ENCODE measurements around the gene CINP.
"Not testable (repeated sequence)": the region's sequence is repeated elsewhere in the genome, so short reads cannot be mapped to it uniquely, and the experiment has no call there.

CINP gene

GRCh38 chr14:102352213-102352612 lies 10.5 kb downstream of the CINP start:
- no peak for DNase-seq

GRCh38 chr14:102351593-102351992 lies 11.1 kb downstream of the CINP start:
- DNase-seq, result not testable (repeated sequence)

GRCh38 chr14:102351023-102351422 lies 11.7 kb downstream of the CINP start:
- no peak for DNase-seq

- DNase-seq, result no peak
Observed at GRCh38 chr14:102348376-102348775, 14.3 kb downstream of the CINP start.

- no peak for DNase-seq
Observed at GRCh38 chr14:102346645-102347044, 16.0 kb downstream of the CINP start.

GRCh38 chr14:102345232-102345631 lies 17.5 kb downstream of the CINP start:
- no peak for DNase-seq

- no peak for DNase-seq
Observed at GRCh38 chr14:102344485-102344884, 18.2 kb downstream of the CINP start.

- no peak for DNase-seq
Observed at GRCh38 chr14:102344084-102344483, 18.6 kb downstream of the CINP start.

- no peak for DNase-seq
Observed at GRCh38 chr14:102342238-102342637, 20.5 kb downstream of the CINP start.

GRCh38 chr14:102341566-102341965 lies 21.1 kb downstream of the CINP start:
- no peak for DNase-seq

- DNase-seq, result no peak
Observed at GRCh38 chr14:102338724-102339123, 24.0 kb downstream of the CINP start.

- DNase-seq, result no peak
Observed at GRCh38 chr14:102335163-102335562, 27.5 kb downstream of the CINP start.

GRCh38 chr14:102333795-102334705 lies 28.6 kb downstream of the CINP start:
- DNase-seq, result no peak

- no peak for DNase-seq
Observed at GRCh38 chr14:102333390-102333789, 29.3 kb downstream of the CINP start.

GRCh38 chr14:102330806-102331205 lies 31.9 kb downstream of the CINP start:
- DNase-seq, result no peak

- not testable (repeated sequence) for DNase-seq
Observed at GRCh38 chr14:102329381-102329780, 33.3 kb downstream of the CINP start.

- no peak for DNase-seq
Observed at GRCh38 chr14:102326583-102326982, 36.1 kb downstream of the CINP start.

GRCh38 chr14:102325791-102326345 lies 36.8 kb downstream of the CINP start:
- no peak for DNase-seq

GRCh38 chr14:102323102-102323501 lies 39.6 kb downstream of the CINP start:
- peak; percentile 39 for DNase-seq

- no peak for DNase-seq
Observed at GRCh38 chr14:102321456-102322422, 41.0 kb downstream of the CINP start.

- DNase-seq, result no peak
Observed at GRCh38 chr14:102320671-102321455, 41.8 kb downstream of the CINP start.

- DNase-seq, result peak; percentile 51
Observed at GRCh38 chr14:102320033-102320660, 42.5 kb downstream of the CINP start.

Measured in activated CD4-positive, alpha-beta T cell treated with anti-CD3 and anti-CD28 coated beads for 48 hours (primary cell).